ENCODE measurements around the gene CEP20.

CEP20 gene

GRCh38 chr16:15873301-15873700 is 15.1 kb downstream of the CEP20 start:
- H3K9ac ChIP-seq (ENCODE audit: low read depth, low read length), result no peak overlapping the region
- no peak overlapping the region for H3K27ac ChIP-seq (ENCODE audit: low read length)
- TF ChIP-seq EZH2 (IDR thresholded peaks at IDR 0.05; ENCODE audit: borderline replicate concordance, low read depth, low read length, severe bottlenecking) (no peak), CTCF (IDR thresholded peaks at IDR 0.05; ENCODE audit: borderline replicate concordance, extremely low read depth, low read length, poor library complexity, severe bottlenecking) (no peak)
- no peaks in the 10 kb centered on the region for H4K20me1 ChIP-seq (ENCODE audit: insufficient read depth, low read length)
- peaks cover 66% of the 10 kb centered on the region for H3K36me3 ChIP-seq (ENCODE audit: insufficient read depth, low read length)
- H3K9me3 ChIP-seq (ENCODE audit: insufficient read depth, low read length, severe bottlenecking), result no peaks in the 10 kb centered on the region
- no peak overlapping the region for H3K4me2 ChIP-seq (ENCODE audit: insufficient read depth, low read length)
- H3K79me2 ChIP-seq (ENCODE audit: insufficient read depth, low read length), result peaks cover 15% of the 10 kb centered on the region; the same call in 1 of the 2 replicates
- H2AFZ ChIP-seq (ENCODE audit: low read depth, low read length), result no peak overlapping the region
- H3K4me3 ChIP-seq (ENCODE audit: low read depth in 1 of 2, low read length in 2 of 2), result no peak overlapping the region
- ATAC-seq (ENCODE audit: insufficient read depth, low read depth), result no peak
- no peaks in the 10 kb centered on the region for H3K27me3 ChIP-seq (ENCODE audit: insufficient read depth, low read length, poor library complexity)
- DNase-seq, result no peak
- no peaks in the 10 kb centered on the region for H3K4me1 ChIP-seq (ENCODE audit: insufficient read depth, low read length)

GRCh38 chr16:15870011-15870410 is 18.4 kb downstream of the CEP20 start:
- DNase-seq (no peak), ATAC-seq (ENCODE audit: insufficient read depth, low read depth) (no peak)
- no peak overlapping the region for H3K4me3 ChIP-seq (ENCODE audit: low read depth in 1 of 2, low read length in 2 of 2)
- no peaks in the 10 kb centered on the region for H3K4me1 ChIP-seq (ENCODE audit: insufficient read depth, low read length)
- no peak overlapping the region for H3K27ac ChIP-seq (ENCODE audit: low read length)
- TF ChIP-seq CTCF (IDR thresholded peaks at IDR 0.05; ENCODE audit: borderline replicate concordance, extremely low read depth, low read length, poor library complexity, severe bottlenecking) (no peak), EZH2 (IDR thresholded peaks at IDR 0.05; ENCODE audit: borderline replicate concordance, low read depth, low read length, severe bottlenecking) (no peak)
- peaks cover 70% of the 10 kb centered on the region for H3K36me3 ChIP-seq (ENCODE audit: insufficient read depth, low read length)
- H3K79me2 ChIP-seq (ENCODE audit: insufficient read depth, low read length), result peaks cover 11% of the 10 kb centered on the region; the same call in 1 of the 2 replicates
- no peak overlapping the region for H3K4me2 ChIP-seq (ENCODE audit: insufficient read depth, low read length)
- no peak overlapping the region for H3K9ac ChIP-seq (ENCODE audit: low read depth, low read length)
- H3K27me3 ChIP-seq (ENCODE audit: insufficient read depth, low read length, poor library complexity), result no peaks in the 10 kb centered on the region
- H2AFZ ChIP-seq (ENCODE audit: low read depth, low read length), result no peak overlapping the region
- H3K9me3 ChIP-seq (ENCODE audit: insufficient read depth, low read length, severe bottlenecking), result no peaks in the 10 kb centered on the region
- H4K20me1 ChIP-seq (ENCODE audit: insufficient read depth, low read length), result no peaks in the 10 kb centered on the region

DNA sequence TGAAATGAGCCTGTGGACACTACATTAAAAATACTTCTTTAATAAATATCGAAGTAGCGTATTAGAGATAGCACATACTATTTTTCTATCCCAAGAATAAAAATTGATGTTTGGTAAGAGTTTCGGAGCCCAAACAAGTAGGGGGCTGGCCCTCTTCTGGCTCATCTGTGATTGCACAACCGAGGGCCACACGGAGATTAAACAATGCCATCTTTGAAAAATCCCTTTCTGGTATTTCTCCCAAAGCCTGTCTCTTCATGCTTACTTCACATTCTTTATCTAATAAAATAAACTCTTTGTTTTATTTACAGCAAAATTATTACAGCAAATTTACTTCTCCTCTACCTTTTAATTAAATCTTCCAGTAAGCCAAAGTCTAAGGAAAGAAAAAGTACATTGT is 22.0 kb downstream of the CEP20 start:
- no peak for DNase-seq
- ATAC-seq (ENCODE audit: insufficient read depth, low read depth), result no peak
- Histone ChIP-seq H3K27me3 (ENCODE audit: insufficient read depth, low read length, poor library complexity) (no peaks in the 10 kb centered on the region), H3K79me2 (ENCODE audit: insufficient read depth, low read length) (no peaks in the 10 kb centered on the region), H3K4me3 (ENCODE audit: low read depth in 1 of 2, low read length in 2 of 2) (no peak overlapping the region), H3K36me3 (ENCODE audit: insufficient read depth, low read length) (peaks cover 46% of the 10 kb centered on the region), H3K27ac (ENCODE audit: low read length) (no peak overlapping the region), H3K4me2 (ENCODE audit: insufficient read depth, low read length) (no peak overlapping the region), H2AFZ (ENCODE audit: low read depth, low read length) (no peak overlapping the region), H3K9ac (ENCODE audit: low read depth, low read length) (no peak overlapping the region), H3K9me3 (ENCODE audit: insufficient read depth, low read length, severe bottlenecking) (no peaks in the 10 kb centered on the region), H3K4me1 (ENCODE audit: insufficient read depth, low read length) (no peaks in the 10 kb centered on the region), H4K20me1 (ENCODE audit: insufficient read depth, low read length) (no peaks in the 10 kb centered on the region)
- TF ChIP-seq CTCF (IDR thresholded peaks at IDR 0.05; ENCODE audit: borderline replicate concordance, extremely low read depth, low read length, poor library complexity, severe bottlenecking), result no peak
- TF ChIP-seq EZH2 (IDR thresholded peaks at IDR 0.05; ENCODE audit: borderline replicate concordance, low read depth, low read length, severe bottlenecking), result no peak

DNA sequence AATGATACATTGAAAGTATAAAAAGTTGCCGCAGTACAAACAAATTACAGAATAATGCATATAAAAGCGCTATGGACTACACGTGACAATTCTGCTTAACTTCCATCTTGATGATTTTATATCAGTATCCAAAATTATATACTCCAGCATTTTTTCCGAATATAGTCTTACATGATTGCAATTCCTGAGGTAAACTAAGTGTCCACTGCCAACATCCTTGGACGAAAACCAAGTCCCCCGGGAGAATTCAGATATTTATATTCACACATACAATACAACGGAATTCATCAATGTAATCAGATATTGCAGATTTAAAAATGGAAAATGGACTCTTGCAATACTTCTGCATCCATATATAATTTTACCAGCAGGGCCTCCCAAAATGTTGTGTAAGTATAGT is 22.7 kb downstream of the CEP20 start:
- no peak overlapping the region for H2AFZ ChIP-seq (ENCODE audit: low read depth, low read length)
- no peaks in the 10 kb centered on the region for H3K4me1 ChIP-seq (ENCODE audit: insufficient read depth, low read length)
- no peaks in the 10 kb centered on the region for H3K9me3 ChIP-seq (ENCODE audit: insufficient read depth, low read length, severe bottlenecking)
- no peaks in the 10 kb centered on the region for H3K27me3 ChIP-seq (ENCODE audit: insufficient read depth, low read length, poor library complexity)
- no peaks in the 10 kb centered on the region for H3K79me2 ChIP-seq (ENCODE audit: insufficient read depth, low read length)
- no peak overlapping the region for H3K4me3 ChIP-seq (ENCODE audit: low read depth in 1 of 2, low read length in 2 of 2)
- no peak for ATAC-seq (ENCODE audit: insufficient read depth, low read depth)
- no peak for DNase-seq
- no peak overlapping the region for H3K27ac ChIP-seq (ENCODE audit: low read length)
- H3K4me2 ChIP-seq (ENCODE audit: insufficient read depth, low read length), result no peak overlapping the region
- no peaks in the 10 kb centered on the region for H4K20me1 ChIP-seq (ENCODE audit: insufficient read depth, low read length)
- TF ChIP-seq EZH2 (IDR thresholded peaks at IDR 0.05; ENCODE audit: borderline replicate concordance, low read depth, low read length, severe bottlenecking), result no peak
- TF ChIP-seq CTCF (IDR thresholded peaks at IDR 0.05; ENCODE audit: borderline replicate concordance, extremely low read depth, low read length, poor library complexity, severe bottlenecking), result no peak
- H3K36me3 ChIP-seq (ENCODE audit: insufficient read depth, low read length), result peaks cover 43% of the 10 kb centered on the region
- H3K9ac ChIP-seq (ENCODE audit: low read depth, low read length), result no peak overlapping the region

Data from DND-41 (cell line).